GM18508 (cell line): ENCODE measurements around the gene MINDY4.
"Not testable (repeated sequence)": the region's sequence is repeated elsewhere in the genome, so short reads cannot be mapped to it uniquely, and the experiment has no call there.

Source experiments
- ATAC-seq: cut with Tn5 transposase; IDR thresholded peaks from one replicate; pipeline ENCODE4 v1.9.1; 2021; ENCODE audit warnings: moderate number of reproducible peaks; ENCODE audit not compliant: insufficient read depth, unreplicated experiment

Gene MINDY4

DNA sequence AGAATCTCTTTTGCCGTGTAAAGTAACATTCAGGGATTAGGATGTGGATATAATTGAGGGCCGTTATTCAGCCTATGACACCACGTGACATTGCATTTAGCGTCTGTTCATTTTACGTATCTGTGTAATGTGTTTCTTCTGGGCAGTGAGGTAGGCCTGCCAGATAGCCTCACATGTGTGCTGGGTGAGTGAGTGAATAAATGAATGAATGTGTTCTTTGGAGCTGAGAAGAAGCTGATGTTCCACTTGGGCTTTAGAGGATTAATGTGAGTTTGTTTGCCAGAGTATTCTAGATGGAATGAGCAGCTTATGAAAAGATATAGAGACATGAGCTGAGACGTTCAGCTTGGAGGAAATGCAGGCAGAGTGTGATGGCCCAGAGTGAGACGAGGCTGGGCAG, 55.0 kb downstream of the MINDY4 start:
- no peak for ATAC-seq

DNA sequence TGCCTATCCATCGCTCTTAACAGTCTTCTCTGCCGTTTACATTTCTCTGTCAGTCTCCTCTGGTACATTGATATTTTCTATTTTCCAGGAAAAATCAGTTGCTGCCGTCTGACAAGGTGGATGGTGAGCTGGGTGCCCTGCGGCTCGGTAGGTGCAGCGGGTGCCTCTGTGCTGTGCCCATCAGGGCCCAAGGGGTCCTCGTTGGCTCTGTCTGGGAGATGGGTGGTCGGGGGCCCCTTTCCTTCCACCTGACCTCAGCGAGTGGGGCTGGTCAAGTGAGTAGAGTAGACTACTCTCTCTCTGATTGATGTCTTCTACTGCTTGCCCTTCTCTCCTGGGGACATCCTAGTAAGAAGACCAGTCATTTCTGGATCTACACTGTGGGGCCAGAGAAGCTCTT, 57.4 kb downstream of the MINDY4 start:
- ATAC-seq: no peak

DNA sequence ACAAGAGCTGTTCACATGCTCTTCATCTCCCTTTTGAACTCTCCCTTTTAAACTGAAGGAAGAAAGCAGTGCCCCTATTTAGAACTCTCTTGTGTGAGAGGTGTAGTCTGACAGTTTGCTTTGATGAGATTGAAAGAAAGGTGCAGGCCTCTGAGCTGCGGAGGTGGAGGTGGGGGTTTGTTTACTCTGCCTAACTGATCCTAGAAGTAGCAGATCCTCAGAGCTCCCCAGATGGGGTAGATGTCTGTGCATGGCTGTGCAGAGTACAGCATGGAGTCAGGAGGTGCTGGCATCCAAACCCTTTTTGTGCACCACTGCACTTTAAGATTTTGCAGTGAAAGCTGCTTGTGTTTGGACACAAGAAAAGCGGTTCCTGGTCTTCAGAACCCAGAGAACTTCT, 58.3 kb downstream of the MINDY4 start:
- ATAC-seq: no peak

DNA sequence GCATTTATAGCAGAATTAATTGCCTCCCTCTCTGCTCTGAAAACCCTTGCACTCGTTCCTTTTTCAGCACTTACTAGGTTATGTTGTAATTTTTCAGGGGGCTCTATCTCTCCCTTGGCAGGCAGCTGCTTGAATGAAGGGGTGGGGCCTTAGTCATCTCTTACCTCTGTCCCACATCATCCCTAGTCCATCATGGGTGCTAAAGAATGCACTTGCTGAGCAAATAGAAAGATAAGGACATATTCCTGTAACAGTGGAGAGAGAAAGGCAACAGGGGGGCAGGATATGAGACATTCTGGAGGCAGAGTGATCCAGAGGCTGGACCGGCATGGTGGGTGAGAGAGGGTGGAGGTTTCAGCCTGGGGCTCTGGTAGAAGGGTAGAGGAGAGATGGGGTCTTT, 60.0 kb downstream of the MINDY4 start:
- no peak for ATAC-seq

DNA sequence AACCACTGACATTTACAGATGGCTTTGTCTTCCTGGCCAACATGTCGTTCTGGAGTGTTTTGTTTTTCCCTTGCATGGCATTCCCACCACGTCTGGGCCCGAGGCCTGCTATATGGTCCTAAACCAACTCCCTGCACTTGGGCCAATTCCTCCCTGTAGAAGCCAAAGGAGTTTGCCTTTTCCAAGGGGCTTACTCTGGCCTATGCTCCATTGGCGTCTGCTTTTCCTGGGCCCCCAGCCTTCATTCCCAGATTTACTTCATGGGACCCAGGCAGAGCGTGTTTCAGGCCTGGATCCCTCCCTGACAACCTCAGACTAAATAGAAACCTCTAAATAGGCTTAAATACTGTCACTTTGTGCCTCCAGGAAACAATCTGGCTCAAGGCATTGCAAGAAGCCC, 60.7 kb downstream of the MINDY4 start:
- no peak for ATAC-seq

DNA sequence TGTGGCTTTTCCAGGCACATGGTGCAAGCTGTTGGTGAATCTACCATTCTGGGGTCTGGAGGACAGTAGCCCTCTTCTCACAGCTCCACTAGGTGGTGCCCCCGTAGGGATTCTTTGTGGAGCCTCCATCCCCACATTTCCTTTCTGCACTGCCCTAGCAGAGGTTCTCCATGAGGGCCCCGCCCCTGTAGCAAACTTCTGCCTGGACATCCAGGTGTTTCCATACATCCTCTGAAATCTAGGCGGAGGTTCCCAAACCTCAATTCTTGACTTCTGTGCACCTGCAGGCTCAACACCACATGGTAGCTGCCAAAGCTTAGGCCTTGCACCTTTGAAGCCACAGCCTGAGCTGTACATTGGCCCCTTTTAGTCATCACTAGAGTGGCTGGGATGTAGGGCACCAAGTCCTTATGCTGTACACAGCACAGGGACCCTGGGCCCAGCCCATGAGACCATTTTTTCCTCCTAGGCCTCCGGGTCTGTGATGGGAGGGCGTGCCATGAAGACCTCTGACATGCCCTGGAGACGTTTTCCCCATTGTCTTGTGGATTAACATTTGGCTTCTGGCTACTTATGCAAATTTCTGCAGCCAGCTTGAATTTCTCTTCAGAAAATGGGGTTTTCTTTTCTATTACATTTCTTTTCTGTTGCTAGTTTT, 62.9 kb downstream of the MINDY4 start:
- not testable (repeated sequence) for ATAC-seq

DNA sequence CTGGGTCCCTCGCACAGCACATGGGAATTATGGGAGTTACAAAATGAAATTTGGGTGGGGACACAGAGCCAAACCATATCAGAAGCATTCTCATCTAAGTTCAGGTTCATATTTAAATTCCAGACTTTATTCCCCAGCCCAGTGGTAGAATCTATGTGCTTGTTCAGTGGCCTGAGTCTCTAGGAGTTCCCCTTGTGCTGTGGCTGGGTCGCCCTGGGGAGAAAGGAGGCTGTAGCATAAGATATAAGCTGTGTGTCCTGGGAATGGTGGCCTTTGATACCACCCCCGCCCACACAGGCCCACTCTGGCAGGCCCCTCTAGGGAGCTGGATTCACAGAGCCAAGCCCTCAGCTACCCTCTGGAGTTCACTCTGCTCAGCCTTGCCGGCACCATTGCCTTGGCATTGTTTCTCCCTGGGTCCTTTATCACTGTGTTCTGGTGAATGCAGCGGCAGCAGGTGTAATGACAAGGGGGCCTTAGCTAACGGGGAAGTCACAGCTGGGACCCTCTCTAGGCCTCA, 64.2 kb downstream of the MINDY4 start:
- ATAC-seq: no peak

DNA sequence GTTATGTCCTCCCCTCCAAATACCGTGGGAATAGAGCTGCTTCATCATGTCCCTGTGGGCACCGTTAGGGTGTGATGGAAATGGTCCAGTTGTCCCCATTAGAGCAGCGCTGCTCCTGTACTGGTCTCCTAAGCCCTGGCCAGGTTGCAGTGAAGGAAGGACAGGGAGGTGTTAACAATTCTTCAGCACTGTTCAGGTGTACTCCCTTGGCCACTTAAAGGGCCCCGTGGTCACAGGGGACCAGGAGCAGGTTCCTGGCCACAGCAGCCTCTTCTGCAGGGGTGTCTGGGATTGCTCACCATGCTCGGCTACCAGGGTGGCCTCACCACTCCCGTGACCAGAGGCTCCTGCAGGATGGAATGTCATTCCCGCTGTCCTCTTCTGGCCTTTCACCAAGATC, 65.8 kb downstream of the MINDY4 start:
- no peak for ATAC-seq

DNA sequence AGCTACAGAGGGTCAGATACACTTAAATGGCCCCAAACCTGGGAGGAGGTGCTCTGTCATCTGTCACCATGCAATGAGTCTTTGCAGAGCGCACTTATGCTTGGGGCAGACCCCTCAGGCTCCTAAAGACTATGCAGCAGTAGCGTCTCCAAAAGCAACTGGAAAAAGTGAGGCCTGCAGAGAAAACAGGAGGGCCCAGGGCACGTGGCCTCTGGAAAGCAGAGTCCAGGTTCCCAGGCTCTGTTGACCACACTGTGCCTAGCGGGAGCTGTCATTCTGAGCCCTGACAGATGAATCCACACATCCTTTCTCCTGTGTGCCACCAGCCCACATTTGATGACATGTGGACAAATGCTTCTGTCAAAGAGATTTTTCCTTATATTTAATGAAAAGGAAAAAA, 66.4 kb downstream of the MINDY4 start:
- ATAC-seq: no peak

DNA sequence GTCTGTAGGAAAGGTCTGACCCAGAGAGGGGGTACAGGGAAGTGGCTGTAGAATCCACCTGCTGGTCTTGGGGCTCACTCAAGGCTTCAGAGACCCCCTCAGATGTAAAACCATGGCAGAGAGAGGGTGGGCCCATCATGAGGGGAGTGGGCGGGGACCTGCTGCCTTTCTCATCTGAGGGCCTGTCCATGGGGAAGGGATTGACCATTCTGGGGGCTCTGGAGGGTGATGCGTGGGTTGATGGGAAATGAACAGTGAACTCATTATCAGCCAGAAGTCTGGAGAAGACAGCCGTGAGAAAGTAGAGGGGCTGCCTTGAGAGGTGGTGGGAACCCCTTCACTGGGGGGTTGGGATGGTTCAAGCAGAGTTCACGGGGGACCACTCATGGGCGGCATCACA, 66.8 kb downstream of the MINDY4 start:
- ATAC-seq: no peak

DNA sequence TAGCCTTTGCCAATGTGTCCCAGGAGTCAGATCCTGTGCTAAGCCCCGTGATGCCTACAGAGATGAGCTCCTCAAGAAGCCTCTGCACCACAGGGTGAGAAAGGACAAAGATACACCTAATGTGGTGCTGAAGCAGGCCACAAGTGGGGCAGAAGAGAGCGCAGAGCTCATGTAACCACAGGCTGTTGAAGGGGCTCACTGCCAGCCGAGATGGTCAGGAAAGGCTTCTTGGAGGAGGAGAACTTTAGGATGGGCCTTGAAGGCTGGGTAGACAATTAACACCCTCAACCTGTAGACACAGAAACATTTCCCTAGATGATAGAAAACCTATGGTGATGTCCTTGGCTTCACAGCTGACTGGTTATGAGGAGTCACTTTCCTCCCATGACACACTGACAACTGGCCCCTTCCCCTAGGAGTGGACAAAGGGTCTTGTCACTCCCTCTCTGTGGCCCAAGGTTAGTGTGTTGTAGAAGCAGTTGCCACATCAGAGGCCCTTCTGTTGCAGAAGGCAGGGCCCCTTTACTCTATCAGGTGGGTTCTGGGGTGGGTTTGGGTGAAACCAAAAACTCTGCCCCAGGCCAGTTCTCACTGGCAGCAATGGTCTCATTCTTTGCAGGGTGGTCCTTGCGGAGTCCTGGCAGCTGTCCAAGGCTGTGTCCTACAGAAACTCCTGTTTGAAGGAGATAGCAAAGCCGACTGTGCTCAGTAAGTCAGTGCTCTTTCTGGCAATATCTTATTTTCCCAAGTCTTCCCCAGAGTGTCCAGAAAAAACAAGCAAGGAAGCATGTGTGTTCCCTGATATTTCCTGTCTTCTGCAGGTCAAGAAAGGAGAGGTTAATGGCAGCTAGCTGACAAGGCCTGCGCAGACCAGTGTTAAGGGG, 69.2 kb downstream of the MINDY4 start:
- no peak for ATAC-seq

DNA sequence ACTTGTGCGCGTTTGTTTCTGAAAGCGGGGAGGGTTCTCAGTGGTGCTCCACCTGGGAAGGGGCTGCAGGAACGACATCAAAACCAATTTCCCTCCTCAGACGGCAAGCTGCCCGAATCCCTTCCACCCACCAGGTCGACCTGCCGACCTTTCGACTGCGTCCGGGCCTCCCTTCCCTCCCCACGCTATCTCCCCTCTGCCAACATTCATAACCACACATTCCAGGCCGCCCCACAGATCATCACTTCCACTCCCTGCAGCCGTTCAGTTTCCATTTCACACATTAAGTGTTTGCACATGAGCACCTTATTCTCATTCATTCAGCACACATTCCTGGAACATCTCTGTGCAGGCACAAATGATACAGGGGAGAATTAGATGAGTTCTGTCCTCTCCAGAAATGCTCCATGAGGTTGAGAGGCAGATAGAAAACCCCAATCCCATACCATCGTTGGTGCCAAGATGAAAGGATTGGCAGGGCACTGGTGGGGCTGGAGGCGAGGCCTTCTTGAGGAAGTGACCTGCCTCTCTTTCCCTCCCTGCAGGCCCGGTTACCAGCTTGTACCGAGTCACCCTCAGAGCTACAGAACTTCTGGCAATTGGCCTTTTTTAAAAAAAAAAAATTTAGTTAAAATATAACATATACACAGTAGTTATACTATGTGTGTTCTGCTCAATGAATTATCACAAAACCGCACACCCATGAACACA, 70.0 kb downstream of the MINDY4 start:
- no peak for ATAC-seq

DNA sequence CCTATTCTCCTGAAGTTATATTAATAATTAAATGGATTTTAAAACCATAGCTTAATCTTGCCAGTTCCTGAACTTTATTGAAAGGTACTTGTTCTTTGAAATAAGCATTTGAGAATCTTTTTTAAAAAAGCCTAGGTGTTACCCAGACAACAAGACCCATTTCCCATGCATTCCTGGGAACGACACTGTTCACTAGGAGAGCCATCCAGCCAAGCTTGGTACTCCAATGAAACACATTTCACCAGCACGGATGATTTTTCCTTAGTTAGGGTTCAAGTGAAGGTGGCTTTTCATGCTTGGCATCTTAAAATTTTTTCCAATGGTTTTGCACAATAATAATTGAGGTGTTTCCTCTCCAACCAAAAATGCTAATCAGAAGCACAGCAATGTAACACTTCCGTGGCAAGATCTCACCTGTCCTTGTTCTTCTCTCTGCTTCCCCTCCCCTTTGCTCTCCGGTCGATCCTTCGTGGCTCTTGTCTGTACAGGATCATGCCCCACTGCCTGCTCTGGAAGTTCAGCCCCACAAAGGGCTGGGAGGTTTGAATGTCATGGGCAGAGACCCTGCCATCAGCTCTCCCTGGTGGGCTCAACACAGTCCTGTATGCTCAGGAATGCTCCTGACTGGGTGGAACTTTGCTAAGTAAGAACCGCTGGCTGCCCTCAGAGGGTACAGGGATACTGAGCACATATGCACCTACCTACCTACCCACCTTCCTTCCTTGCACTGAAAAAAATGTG, 70.8 kb downstream of the MINDY4 start:
- ATAC-seq: no peak

DNA sequence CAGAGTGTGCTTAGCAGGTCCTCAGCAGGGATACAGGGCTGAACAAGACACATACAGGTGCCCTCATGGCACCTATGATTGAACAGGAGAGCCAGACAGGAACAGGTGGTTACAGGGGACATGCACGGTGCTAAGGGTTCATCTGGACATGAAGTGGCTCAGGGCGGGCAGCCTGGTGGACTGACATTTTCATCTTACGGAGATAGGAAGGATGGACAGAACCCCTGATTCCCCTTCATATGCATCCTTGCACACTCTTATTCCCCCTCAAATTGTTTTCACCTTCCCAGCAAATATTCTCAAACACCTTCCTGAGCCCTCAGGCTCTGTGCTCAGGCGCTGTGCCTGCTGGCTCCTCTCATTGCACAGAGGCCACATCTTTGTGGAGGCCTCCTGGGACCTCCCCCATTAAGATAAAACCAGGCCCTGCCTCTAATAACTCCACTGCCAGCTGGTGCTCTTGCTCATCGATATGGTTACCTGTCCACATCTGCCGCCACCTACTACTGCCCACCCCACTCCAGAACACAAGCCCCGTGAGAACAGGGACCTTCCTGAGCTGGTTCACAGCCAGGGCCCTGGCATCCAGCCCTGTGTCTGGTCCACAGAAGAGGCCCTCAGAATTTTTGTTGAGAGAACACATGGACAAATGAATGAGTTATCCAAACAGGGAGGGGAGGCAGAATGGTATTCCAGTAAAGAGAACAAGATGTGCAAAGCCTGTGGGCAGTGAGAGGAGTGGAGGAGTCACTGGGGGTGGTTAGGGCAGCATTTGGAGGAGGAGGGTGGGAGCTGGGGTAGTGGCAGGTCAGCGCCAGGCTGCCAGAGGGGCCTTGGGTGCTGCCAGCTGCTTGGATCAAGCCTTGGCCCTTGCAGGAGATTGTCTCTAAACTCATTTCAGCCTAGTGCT, 71.6 kb downstream of the MINDY4 start:
- no peak for ATAC-seq

DNA sequence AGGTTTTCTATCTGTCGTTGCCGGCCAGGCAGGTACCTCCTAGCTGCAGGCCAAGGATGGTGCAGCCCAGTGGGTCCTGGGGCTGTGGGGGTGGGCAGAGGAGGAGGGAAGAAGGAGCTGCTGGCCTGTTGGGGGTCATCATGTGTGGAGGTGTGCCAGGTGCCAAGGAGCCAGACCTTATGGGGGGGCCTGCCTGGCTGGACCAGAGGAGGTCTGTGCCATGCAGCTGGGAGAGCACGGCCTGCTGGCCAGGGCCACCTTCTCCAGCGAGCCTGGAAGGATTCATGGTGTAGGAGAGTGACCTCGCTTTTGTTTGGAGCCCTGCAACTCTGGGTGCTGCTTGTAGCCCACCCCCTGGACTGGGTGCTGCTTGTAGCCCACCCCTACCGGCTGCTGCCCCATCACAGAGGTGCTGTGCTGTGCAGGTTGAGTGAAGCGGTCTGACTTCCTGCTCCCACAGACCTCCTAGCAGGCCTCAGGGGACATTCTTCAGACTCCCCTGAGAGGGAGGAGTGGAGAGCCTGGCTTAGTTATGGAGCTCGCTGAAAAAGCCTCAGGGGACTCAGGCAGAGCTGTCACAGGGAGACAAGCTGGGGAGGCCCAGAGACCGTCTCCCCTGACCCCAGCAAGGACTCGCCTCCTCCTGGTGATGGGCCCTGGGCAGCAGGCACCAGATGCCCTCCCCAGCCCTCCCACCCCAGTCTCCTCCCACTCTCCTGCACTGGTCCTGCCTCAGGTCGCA, 72.7 kb downstream of the MINDY4 start:
- no peak for ATAC-seq

DNA sequence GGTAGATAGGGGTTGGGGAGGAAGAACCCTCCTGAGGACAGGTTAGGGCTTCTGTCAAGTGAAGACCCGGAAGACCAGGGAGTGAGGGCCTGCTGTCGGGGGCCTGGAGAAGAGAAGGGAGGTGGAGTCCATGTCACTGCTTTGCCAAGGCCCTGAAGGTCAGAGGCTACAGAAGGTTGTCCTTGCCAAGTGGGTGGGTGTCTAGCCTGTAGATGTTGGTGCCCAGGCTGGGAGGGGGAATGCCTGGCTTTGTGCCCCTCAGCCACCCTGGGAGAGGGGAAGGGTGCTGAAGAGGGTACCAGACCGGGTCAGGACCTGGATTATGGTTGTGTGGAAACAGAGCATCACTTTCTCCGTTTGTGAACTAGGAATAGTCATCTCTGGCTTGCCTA, 73.3 kb downstream of the MINDY4 start:
- no peak for ATAC-seq

DNA sequence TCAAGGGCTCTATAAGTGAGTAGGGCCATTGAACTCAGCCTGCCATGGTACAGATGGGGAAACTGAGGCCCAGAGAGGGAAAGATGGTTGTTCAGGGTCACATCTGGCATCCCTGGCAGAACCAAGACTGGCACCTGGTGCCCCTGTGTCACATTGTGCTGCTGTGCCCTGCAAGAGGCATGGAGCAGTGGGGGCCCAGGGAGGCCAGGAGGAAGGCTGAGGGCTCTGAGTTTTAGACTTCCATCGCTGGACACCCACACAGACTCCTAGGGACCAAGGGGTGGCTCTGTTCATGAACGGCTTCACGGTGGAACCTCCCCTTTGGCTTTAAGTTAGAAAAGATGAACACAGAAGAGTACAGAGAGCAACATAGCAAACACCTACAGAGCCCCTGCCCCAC, 73.7 kb downstream of the MINDY4 start:
- ATAC-seq: no peak

DNA sequence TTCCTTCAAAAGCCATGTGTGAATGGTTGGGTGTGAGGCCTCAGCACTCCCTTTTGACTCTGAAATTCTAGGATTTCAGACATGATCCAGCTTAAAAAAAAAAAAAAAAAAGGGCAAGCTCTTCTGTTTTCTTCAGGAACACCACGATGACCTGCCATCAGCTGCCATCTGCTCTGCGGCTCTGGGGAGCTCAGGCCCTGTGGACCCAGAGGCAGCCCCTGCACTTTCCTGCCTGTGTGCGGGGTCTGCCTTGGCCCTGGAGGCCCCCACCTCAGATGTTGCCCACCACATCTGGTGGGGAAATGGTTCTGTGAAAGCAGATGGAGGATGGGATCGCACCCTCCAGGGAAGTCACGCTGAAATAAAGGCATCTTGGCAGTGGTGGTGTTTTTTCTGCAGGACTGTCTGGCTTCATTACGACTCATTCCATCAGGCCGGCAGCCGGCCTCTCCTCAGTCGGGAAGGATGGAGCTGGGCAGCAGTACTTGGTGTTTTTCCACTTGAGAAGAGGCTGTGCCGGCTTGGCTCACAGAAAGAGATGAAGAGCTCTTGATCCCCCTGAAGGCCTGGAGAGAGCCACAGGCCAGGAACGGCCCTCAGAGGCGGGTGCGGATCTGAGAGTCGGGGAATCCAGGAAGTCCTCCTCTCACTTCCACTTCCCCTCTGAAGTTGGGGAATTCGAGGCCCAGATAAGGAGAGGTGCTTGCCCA, 74.4 kb downstream of the MINDY4 start:
- ATAC-seq: no peak
